ENCODE data around the gene HES2.
"Not testable (repeated sequence)": the region's sequence is repeated elsewhere in the genome, so short reads cannot be mapped to it uniquely, and the experiment has no call there.

Gene HES2

DNA sequence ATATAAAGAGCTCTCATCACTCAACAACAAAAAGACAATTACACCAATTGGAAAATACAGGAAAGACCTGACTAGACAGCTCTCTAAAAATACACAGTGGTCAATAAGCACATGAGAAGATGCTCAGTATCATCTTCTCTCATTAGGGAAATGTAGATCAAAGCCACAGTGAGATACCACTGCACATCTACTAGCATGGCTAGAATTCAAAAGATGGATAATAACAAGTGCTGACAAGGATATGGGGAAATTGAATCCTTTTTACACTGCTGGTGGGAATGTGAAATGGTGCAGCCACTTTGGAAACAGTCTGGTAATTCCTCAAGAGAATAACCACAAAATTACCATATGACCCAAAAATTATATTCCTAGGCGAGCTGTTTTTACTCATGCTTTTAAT, 35.6 kb downstream of the HES2 start:
- DNase-seq = no peak

DNA sequence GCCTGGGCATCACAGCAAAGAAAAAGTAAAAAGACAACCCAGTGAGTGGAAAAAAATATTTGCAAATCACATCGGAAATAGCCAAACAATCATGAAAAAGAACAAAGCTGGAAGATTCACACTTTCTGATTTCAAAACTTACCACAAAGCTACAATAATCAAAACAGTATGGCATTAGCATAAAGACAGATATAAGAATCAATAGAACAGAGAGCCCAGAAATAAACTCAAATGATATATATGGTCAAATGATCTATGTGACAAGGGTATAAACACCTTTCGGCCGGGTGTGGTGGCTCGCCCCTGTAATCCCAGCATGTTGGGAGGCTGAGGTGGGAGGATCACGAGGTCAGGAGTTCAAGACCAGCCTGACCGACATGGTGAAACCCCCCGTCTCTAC, 39.7 kb downstream of the HES2 start:
- no peak for DNase-seq

DNA sequence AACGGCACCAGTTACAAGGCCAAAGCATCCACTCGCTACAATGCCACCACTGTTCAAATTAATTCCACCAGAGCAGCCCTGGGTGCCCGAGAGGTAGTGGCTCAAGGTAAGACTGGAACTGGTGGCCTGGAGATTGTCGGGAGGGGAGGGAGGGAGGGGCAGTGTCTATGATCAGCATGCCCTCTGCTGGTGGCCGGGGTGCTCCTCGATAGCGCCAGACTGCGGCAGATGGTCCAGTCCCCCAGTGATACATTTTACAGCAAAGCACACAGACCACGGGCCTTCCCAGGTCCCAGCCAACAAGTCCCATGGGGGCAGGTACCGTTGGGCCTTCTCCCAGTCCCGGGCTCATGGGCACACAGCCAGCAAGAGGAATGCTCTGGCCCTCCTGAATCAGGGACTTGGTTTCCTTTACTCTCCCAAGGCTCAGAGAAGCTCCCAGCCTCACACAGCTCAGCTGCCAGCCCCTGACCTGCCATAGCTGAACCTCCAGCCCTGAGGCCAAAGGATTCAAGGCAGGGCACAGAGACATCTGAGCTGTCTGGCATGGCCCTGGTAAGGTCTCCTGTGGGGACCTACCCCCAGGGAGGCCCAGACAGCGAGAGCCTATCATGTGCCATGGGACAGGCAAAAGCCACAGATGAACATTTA, 41.5 kb downstream of the HES2 start:
- DNase-seq = peak; percentile 77

DNA sequence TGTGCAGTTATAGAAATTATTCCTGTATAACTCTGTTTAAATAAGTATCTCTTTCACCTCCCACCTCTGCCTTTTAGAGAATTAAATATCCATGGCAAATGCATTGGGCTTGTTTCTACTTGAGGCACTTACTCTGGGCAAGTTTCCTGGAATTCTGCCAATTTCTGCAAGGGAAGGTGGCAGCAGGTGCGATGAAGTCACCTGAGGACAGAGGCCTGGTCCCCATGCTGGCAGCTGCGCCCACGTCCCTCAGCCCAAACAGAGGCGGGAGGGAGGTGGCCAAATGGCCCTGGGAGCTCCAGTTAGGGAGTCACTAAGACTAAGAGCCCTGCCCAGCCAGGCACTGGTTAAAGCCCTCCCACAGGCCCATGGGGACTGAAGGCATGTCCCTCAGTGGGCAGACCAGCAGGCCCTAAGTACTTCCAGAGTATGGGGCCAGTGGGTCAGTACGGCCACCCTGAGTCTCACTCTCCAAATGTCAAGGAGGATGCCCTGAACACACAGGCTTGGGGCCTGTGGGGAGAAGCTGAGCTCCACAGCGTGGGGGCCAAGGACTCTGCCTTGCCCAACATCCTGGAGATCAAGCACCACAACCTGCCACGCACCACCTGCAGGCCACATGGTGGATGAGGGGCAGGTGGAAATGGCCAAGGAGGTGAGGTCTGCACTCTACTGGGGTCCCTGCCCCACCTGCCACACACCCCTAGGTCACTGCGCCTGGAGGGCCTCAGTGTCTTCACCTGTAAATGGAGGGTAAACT, 45.6 kb downstream of the HES2 start:
- peak; percentile 91 for DNase-seq

DNA sequence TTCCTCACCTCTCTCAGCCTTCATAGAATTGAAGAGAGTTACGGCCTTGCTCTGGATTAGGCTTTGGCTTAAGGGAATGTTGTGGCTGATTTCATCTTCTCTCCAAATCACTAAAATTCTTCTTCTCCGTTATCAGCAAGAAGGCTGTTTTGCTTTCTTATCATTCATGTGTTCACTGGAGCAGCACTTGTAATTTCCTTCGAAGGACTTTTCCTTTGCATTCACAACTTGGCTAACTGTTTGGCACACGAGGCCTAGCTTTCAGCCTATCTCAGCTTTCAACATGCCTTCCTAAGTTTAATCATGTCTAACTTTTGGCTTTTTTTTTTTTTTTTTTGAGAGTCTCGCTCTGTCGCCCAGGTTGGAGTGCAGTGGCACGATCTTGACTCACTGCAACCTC, 47.5 kb downstream of the HES2 start:
- DNase-seq = not testable (repeated sequence)

DNA sequence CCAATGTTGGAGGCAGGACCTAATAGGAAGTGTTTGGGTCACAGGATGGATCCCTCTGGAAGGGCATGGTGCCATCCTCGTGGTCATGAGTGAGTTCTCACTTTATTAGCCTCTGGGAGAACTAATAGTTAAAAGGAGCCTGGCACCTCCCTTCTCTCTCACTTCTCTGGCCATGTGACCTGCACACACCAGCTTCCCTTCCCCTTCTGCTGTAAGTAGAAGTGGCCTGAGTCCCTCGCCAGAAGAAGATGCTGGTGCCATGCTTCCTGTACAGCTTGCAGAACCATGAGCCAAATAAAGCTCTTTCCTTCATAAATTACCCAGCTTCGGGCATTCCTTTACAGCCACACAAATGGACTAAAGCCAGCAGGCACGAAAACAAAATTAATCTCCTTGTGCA, 49.7 kb downstream of the HES2 start:
- DNase-seq = no peak

DNA sequence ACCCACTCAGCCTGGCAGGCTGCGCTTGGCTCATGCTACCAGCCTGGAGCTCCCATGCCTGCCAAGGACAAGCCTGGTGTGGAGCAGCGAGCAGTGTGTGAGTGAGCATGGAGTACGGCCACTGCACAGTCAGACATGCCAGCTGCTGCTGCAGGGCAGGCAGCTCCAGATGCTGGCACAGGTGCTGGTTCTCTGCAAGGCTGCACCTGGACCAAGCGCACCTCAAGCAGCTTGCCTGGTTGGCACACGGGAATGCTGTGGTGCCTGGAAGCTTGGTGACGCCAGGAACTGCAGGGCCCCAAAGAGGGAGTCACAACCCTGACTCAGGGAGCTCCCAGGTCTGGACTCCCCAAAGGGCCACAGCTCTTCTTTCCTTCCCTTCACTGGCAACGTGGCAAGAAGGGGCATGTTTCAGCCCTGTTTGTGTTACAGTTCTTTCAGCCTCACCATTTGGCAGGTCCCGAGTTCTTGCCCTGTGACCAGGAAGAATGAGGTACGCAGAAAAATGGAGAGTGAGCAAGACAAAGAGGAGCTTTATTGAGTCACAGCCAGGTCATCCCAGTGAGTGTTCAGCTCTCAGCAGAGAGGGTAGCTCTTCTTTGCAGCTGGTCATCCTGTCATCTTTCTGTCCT, 52.2 kb downstream of the HES2 start:
- DNase-seq = peak; percentile 67

DNA sequence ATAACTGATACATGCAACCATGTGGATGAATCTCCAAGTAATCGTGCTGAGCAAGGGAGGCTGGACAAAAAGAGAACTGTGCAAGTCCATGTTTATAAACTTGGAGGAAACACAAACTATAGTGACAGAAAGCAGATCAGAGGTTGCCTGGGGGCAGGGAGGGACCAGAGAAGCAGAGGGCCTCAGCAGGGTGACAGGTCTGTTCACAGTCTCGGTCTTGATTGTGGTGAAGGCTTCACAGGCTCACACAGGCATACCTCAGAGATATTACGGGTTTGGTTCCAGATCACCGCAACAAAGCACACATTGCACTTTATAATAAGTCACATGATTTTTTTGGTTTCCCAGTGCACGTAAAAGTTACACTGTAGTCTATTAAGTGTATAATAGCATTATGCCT, 54.7 kb downstream of the HES2 start:
- DNase-seq = no peak

DNA sequence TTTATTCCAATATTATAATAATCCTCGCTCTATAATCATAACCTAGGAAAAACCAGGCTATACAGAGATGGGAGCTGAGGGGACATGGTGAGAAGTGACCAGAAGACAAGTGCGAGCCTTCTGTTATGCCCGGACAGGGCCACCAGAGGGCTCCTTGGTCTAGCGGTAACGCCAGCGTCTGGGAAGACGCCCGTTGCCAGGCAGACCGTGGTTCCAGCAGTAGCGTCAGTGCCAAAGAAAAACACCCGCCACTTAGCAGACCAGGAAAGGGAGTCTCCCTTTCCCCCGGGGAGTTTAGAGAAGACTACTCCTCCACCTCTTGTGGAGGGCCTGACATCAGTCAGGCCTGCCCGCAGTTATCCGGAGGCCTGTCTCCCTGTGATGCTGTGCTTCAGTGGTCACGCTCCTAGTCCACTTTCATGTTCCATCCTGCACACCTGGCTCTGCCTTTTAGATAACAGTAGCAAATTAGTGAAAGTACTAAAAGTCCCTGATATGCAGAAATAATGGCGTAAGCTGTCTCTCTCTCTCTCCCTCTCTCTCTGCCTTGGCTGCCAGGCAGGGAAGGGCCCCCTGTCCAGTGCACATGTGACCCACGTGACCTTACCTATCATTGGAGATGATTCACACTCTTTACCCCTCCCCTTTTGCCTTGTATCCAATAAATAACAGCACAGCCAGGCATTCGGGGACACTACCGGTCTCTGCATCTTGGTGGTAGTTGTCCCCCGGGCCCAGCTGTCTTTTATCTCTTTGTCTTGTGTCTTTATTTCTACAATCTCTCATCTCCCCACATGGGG, 56.4 kb downstream of the HES2 start:
- DNase-seq = not testable (repeated sequence)
